H9 (cell line): ENCODE data around the gene CNNM1. TPM values are rescaled to one million over a fixed set of nuclear protein-coding genes. Genes with fewer than 3 reads are reported as not detected.
A peak's percentile ranks its signal among the peaks of the same experiment; 100 is the strongest.

Experiments
- DNase-seq: peaks from one replicate; pipeline ENCODE4 v3.0.0-alpha.2; 2017
- H2AFZ ChIP-seq: one replicate; pipeline ENCODE4 v1.6.1; 2013; ENCODE audit warnings: mild to moderate bottlenecking, low read length, control low read depth, moderate library complexity
- H2AK5ac ChIP-seq: 2 replicates; pipeline ENCODE4 v1.6.1; 2013; ENCODE audit warnings: low read length, control low read depth, mixed read lengths; ENCODE audit not compliant: insufficient read length
- H2BK120ac ChIP-seq: one replicate; pipeline ENCODE4 v1.6.1; 2013; ENCODE audit warnings: low read depth, mild to moderate bottlenecking, low read length, control low read depth, inconsistent platforms; ENCODE audit not compliant: poor library complexity, severe bottlenecking
- H2BK12ac ChIP-seq: 2 replicates; pipeline ENCODE4 v1.6.1; 2013; ENCODE audit warnings: low read length, control low read depth, mixed read lengths, low read depth; ENCODE audit not compliant: insufficient read length
- H2BK15ac ChIP-seq: 2 replicates; pipeline ENCODE4 v1.6.1; 2013; ENCODE audit warnings: low read depth, low read length, control low read depth
- H2BK20ac ChIP-seq: one replicate; pipeline ENCODE4 v1.6.1; 2013; ENCODE audit warnings: low read depth, mild to moderate bottlenecking, low read length, control low read depth, inconsistent platforms; ENCODE audit not compliant: poor library complexity, severe bottlenecking
- H2BK5ac ChIP-seq: 2 replicates; pipeline ENCODE4 v1.6.1; 2013; ENCODE audit warnings: low read length, control low read depth, mixed read lengths; ENCODE audit not compliant: insufficient read length
- H3K14ac ChIP-seq: 2 replicates; pipeline ENCODE4 v1.6.1; 2013; ENCODE audit warnings: low read length, control low read depth; ENCODE audit not compliant: insufficient read depth
- H3K18ac ChIP-seq: 2 replicates; pipeline ENCODE4 v1.6.1; 2013; ENCODE audit warnings: low read depth, mild to moderate bottlenecking, mixed read lengths, low read length, control low read depth; ENCODE audit not compliant: insufficient read length
- H3K23ac ChIP-seq: 2 replicates; pipeline ENCODE4 v1.6.1; 2013; ENCODE audit warnings: low read length, control low read depth, mixed read lengths, low read depth; ENCODE audit not compliant: insufficient read length
- H3K23me2 ChIP-seq: 2 replicates; pipeline ENCODE4 v1.6.1; 2013; ENCODE audit warnings: low read depth, mild to moderate bottlenecking, mixed read lengths, low read length, control low read depth; ENCODE audit not compliant: insufficient read length, poor library complexity, severe bottlenecking
- H3K27ac ChIP-seq: 2 replicates; pipeline ENCODE4 v1.5.1; 2013; ENCODE audit warnings: low read length, control low read depth, mixed read lengths, low read depth; ENCODE audit not compliant: insufficient read length
- H3K27me3 ChIP-seq: 2 replicates; pipeline ENCODE4 v1.6.1; 2013; ENCODE audit warnings: low read length, control low read depth, inconsistent platforms; ENCODE audit not compliant: insufficient read depth
- H3K4ac ChIP-seq: 2 replicates; pipeline ENCODE4 v1.6.1; 2013; ENCODE audit warnings: low read depth, mild to moderate bottlenecking, control low read depth, inconsistent platforms, low read length, moderate library complexity
- H3K4me1 ChIP-seq: 2 replicates; pipeline ENCODE4 v1.6.1; 2013; ENCODE audit warnings: low read length, control low read depth, inconsistent platforms; ENCODE audit not compliant: insufficient read depth
- H3K4me2 ChIP-seq: 2 replicates; pipeline ENCODE4 v1.6.1; 2013; ENCODE audit warnings: low read length, control low read depth, mixed read lengths; ENCODE audit not compliant: insufficient read length, insufficient read depth
- H3K56ac ChIP-seq: 2 replicates; pipeline ENCODE4 v1.6.1; 2013; ENCODE audit warnings: low read depth, mild to moderate bottlenecking, mixed read lengths, low read length, control low read depth; ENCODE audit not compliant: insufficient read length
- H3K79me1 ChIP-seq: 2 replicates; pipeline ENCODE4 v1.6.1; 2013; ENCODE audit warnings: low read depth, mild to moderate bottlenecking, moderate library complexity, low read length, control low read depth, inconsistent platforms; ENCODE audit not compliant: insufficient read depth, poor library complexity, severe bottlenecking
- H3K79me2 ChIP-seq: 2 replicates; pipeline ENCODE4 v1.6.1; 2013; ENCODE audit warnings: low read length, control low read depth, inconsistent platforms; ENCODE audit not compliant: insufficient read depth
- H3K9ac ChIP-seq: 2 replicates; pipeline ENCODE4 v1.6.1; 2013; ENCODE audit warnings: low read length, control low read depth, mixed read lengths; ENCODE audit not compliant: insufficient read length; ENCODE audit errors: extremely low read depth
- H3K9me3 ChIP-seq: one replicate; pipeline ENCODE4 v1.6.1; 2013; ENCODE audit warnings: low read depth, low read length, inconsistent platforms; ENCODE audit not compliant: control insufficient read depth
- H3T11ph ChIP-seq: one replicate; pipeline ENCODE4 v1.6.1; 2013; ENCODE audit warnings: mild to moderate bottlenecking, low read length, control low read depth, inconsistent platforms
- H4K20me1 ChIP-seq: one replicate; pipeline ENCODE4 v1.6.1; 2013; ENCODE audit not compliant: control insufficient read depth, insufficient read length, insufficient read depth
- H4K5ac ChIP-seq: 2 replicates; pipeline ENCODE4 v1.6.1; 2013; ENCODE audit warnings: low read depth, mild to moderate bottlenecking, mixed read lengths, low read length, control low read depth; ENCODE audit not compliant: insufficient read length
- H4K8ac ChIP-seq: replicated peaks from 2 replicates; pipeline ENCODE4 v1.6.1; 2013; ENCODE audit warnings: low read length, control low read depth, mixed read lengths, low read depth; ENCODE audit not compliant: insufficient read length
- H4K91ac ChIP-seq: 2 replicates; pipeline ENCODE4 v1.6.1; 2013; ENCODE audit warnings: low read depth, mild to moderate bottlenecking, moderate library complexity, mixed read lengths, low read length, control low read depth; ENCODE audit not compliant: insufficient read length
- H3K27ac Mint-ChIP-seq, 3 experiments: 2 replicates in 2 of 3; 3 replicates in 1 of 3; pipeline ENCODE4 v1.8.0; 2020 to 2021; ENCODE audit warnings: mixed read lengths in 3 of 3, mild to moderate bottlenecking in 1 of 3, moderate library complexity in 1 of 3
- H3K27me3 Mint-ChIP-seq: 2 replicates; pipeline ENCODE4 v1.8.0; 2021; ENCODE audit warnings: low read depth, mild to moderate bottlenecking, moderate library complexity, mixed read lengths
- H3K36me3 Mint-ChIP-seq, 3 experiments: 2 replicates in 2 of 3; 3 replicates in 1 of 3; pipeline ENCODE4 v1.8.0; 2020 to 2021; ENCODE audit warnings: low read depth in 3 of 3, mixed read lengths in 3 of 3; ENCODE audit not compliant: insufficient read depth in 1 of 3
- H3K4me1 Mint-ChIP-seq, 2 experiments: 2 replicates each; pipeline ENCODE4 v1.8.0; 2020; ENCODE audit warnings: mixed read lengths in 2 of 2
- H3K4me3 Mint-ChIP-seq, 2 experiments: 2 replicates in 1 of 2; 3 replicates in 1 of 2; pipeline ENCODE4 v1.8.0; 2020 to 2021; ENCODE audit warnings: mild to moderate bottlenecking in 2 of 2, mixed read lengths in 2 of 2, moderate library complexity in 1 of 2
- H3K9me3 Mint-ChIP-seq, 2 experiments: 2 replicates in 1 of 2; 3 replicates in 1 of 2; pipeline ENCODE4 v1.8.0; 2020; ENCODE audit warnings: mild to moderate bottlenecking in 2 of 2, mixed read lengths in 2 of 2, moderate library complexity in 1 of 2
- CTCF ChIP-seq: fragments of 200-600 bp; sonication (generic); conservative IDR thresholded peaks from 3 replicates; pipeline ENCODE4 v1.8.0; 2021; ENCODE audit warnings: antibody characterized with exemption, mild to moderate bottlenecking
- WGBS: extraction: QIAGEN DNeasy Blood & Tissue Kit; methylation state at CpG from one replicate; pipeline ENCODE4 v1.1.7; 2013; ENCODE audit warnings: missing lambda C conversion rate, low lambda C conversion rate, mixed read lengths; ENCODE audit not compliant: insufficient read length; ENCODE audit errors: extremely low coverage; 5-methylcytosine and 5-hydroxymethylcytosine counted together
- total RNA-seq: library from RNA; stranded (reverse); gene quantifications from 2 replicates; pipeline ENCODE4 v1.2.1, GENCODE V29; 2021

The CNNM1 gene
- total RNA-seq, 1 experiment from 2014 or later = 0.35 TPM

GRCh38 chr10:99424656-99425055, 95.5 kb downstream of the CNNM1 start:
- no peak overlapping the region for H3K9ac ChIP-seq
- no peak overlapping the region for H2BK15ac ChIP-seq
- no peak overlapping the region for H4K91ac ChIP-seq
- no peak overlapping the region for H2AK5ac ChIP-seq
- no peak overlapping the region for H4K8ac ChIP-seq
- WGBS = no CpG with 5 or more reads among the region's 1 CpG
- H2AFZ ChIP-seq = no peak overlapping the region
- no peak overlapping the region for H2BK12ac ChIP-seq
- peak overlapping the region in 1 of 3 experiments; percentile 8; a peak in 1 of 7 replicates for H3K27ac Mint-ChIP-seq
- no peak overlapping the region for H3K4me3 Mint-ChIP-seq
- H3K14ac ChIP-seq = no peak overlapping the region
- no peaks in the 10 kb centered on the region for H3K9me3 ChIP-seq
- H4K5ac ChIP-seq = no peak overlapping the region
- no peaks in the 10 kb centered on the region for H4K20me1 ChIP-seq
- H3K36me3 Mint-ChIP-seq = peaks cover 10 to 25% (median 19%) of the 10 kb centered on the region in 3 experiments; a peak in 5 of 7 replicates
- no peak overlapping the region for H3K18ac ChIP-seq
- H3K4me1 ChIP-seq = no peaks in the 10 kb centered on the region; the same call in 1 of the 2 replicates
- no peak for DNase-seq
- no peak overlapping the region for H3T11ph ChIP-seq
- H3K27me3 Mint-ChIP-seq = no peaks in the 10 kb centered on the region
- peaks cover 2% of the 10 kb centered on the region; the same call in 1 of the 2 replicates for H3K79me2 ChIP-seq
- no peak overlapping the region for H3K23ac ChIP-seq
- no peak overlapping the region for H2BK20ac ChIP-seq
- no peak overlapping the region for H2BK5ac ChIP-seq
- H3K27me3 ChIP-seq = no peaks in the 10 kb centered on the region
- H3K9me3 Mint-ChIP-seq = no peaks in the 10 kb centered on the region
- H2BK120ac ChIP-seq = no peak overlapping the region
- H3K27ac ChIP-seq = no peak overlapping the region
- H3K4me2 ChIP-seq = no peak overlapping the region
- H3K56ac ChIP-seq = no peak overlapping the region
- H3K79me1 ChIP-seq = peaks cover 8% of the 10 kb centered on the region
- H3K4ac ChIP-seq = no peak overlapping the region
- peaks cover 1% of the 10 kb centered on the region for H3K23me2 ChIP-seq
- TF ChIP-seq CTCF = no peak
- peaks cover 5 to 18% of the 10 kb centered on the region in 2 experiments for H3K4me1 Mint-ChIP-seq
